IPS DF 19.7 (cell line): ENCODE results near the gene FLT3LG.
"Not testable (repeated sequence)": the region's sequence is repeated elsewhere in the genome, so short reads cannot be mapped to it uniquely, and the experiment has no call there.

Source experiments
- DNase-seq: peaks from one replicate; pipeline ENCODE4 v3.0.0-alpha.2; 2013; ENCODE audit warnings: low read depth, low spot score

The FLT3LG gene

DNA sequence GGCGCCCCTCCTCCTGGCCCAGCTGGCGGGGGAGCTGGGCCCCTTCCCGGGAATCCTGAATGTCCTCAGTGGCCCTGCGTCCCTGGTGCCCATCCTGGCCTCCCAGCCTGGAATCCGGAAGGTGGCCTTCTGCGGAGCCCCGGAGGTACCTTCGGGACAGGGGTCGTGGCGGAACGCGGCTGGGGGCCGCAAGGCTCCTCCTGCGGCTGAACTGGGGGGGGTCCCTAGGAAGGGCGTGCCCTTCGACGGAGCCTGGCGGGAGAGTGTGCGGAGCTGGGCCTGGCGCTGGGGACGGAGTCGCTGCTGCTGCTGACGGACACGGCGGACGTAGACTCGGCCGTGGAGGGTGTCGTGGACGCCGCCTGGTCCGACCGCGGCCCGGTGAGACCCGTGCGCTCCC lies 12.4 kb upstream of the FLT3LG start:
- no peak for DNase-seq

DNA sequence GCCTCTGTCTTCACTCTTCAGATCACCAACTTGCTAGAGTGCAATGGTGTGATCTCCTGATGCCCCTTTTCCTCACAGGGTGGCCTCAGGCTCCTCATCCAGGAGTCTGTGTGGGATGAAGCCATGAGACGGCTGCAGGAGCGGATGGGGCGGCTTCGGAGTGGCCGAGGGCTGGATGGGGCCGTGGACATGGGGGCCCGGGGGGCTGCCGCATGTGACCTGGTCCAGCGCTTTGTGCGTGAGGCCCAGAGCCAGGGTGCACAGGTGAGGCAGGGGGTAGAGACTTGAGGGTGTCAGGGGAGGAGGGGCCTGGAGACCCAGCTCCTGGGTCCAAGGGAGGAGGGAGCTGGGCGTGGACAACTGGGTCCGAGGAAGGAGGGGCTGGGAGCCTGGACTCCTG lies 11.5 kb upstream of the FLT3LG start:
- no peak for DNase-seq

GRCh38 chr19:49463960-49464740 lies 9.9 kb upstream of the FLT3LG start:
- no peak for DNase-seq

DNA sequence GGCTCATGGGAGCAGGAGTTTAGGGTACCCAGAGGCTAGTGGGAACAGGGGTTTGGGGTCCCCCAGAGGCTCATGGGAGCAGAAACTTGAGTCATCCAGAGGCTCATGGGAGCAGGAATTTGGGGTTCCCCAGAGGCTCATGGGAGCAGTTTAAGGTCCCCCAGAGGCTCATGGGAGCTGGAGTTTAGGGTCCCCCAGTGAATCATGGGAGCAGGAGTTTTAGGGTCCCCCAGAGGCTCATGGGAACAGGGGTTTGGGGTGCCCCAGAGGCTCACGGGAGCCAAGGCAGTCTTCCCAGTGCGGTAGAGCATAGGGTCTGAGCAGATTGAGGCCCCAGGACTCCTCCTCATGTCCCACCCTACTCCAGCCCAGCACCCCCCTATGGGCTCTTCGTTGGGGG lies 8.6 kb upstream of the FLT3LG start:
- DNase-seq, result no peak

- no peak for DNase-seq
These were observed 5.8 kb upstream of the FLT3LG start for GRCh38 chr19:49468199-49468598.

- peak; percentile 90 for DNase-seq
These were observed 5.1 kb upstream of the FLT3LG start for GRCh38 chr19:49468746-49469447.

GRCh38 chr19:49469828-49470614 lies 4.0 kb upstream of the FLT3LG start:
- no peak for DNase-seq

GRCh38 chr19:49470615-49470978 lies 3.4 kb upstream of the FLT3LG start:
- no peak for DNase-seq

- DNase-seq, result no peak
These were observed 1.1 kb upstream of the FLT3LG start for GRCh38 chr19:49472936-49473335.

DNA sequence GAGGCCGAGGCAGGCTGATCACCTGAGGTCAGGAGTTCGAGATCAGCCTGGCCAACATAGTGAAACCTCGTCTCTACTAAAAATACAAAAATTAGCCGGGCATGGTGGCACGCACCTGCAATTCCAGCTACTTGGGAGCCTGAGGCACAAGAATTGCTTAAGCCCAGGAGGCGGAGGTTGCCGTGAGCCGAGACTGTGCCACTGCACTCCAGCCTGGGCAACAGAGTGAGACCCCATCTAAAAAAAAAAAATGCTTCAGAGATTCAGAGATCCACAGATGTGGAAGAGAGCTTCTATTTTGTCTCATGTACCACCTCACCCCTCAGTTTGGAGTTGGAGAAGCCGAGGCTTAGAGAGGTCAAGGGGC lies 531 bp upstream of the FLT3LG start:
- not testable (repeated sequence) for DNase-seq

DNA sequence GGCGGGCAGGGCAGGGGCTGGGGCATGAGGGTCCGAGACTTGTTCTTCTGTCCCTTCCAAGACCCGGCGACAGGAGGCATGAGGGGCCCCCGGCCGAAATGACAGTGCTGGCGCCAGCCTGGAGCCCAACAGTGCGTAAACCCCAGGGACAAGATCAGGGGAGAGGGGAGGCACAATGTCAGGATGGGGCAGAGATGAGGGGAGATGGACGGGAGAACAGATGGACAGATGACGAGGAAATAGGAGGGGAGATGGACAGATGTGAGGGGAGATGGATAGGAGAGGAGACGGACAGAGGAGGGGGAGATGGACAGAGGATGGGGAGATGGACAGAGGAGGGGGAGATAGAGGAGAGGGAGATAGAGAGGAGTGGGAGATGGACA lies 518 bp downstream of the FLT3LG start:
- no peak for DNase-seq

GRCh38 chr19:49475191-49475917 lies 1.3 kb downstream of the FLT3LG start:
- no peak for DNase-seq

DNA sequence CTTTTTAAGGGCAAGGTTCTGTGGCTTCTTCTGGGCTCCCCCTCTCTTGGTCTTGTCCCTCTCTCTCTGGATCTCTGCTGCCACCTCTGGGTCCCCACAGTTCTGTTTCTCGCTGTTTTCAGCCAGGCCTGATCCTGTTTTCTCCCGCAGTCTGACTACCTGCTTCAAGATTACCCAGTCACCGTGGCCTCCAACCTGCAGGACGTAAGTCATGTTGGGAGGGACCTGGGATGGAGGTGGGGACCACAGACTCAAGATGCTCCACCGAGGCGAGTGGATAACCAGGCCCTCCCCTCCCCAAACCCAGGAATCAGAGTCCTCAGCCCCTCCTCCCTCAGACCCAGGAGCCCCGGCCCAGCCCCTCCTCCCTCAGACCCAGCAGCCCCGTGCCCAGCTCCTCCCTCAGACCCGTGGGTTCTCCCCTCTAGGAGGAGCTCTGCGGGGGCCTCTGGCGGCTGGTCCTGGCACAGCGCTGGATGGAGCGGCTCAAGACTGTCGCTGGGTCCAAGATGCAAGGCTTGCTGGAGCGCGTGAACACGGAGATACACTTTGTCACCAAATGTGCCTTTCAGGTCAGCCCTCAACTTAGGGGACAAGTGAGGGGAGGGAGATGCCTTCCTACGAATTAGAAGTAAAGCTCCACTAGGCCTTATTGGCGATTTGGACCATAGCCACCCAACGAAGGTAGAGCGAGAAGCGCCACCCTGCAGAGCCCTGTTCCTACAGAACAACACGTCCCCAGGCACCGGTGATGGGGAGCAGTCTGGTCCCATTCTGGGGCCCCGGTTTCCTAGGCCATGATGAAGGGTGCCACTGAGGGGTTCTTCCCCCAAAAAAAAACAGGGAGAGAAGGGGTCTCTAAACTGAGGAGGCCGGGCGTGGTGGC lies 2.2 kb downstream of the FLT3LG start:
- no peak for DNase-seq

GRCh38 chr19:49479975-49480628 lies 6.1 kb downstream of the FLT3LG start:
- DNase-seq, result no peak

GRCh38 chr19:49481020-49481683 lies 7.1 kb downstream of the FLT3LG start:
- no peak for DNase-seq

GRCh38 chr19:49486232-49486631 lies 12.2 kb downstream of the FLT3LG start:
- DNase-seq, result no peak

GRCh38 chr19:49486710-49487276 lies 12.8 kb downstream of the FLT3LG start:
- no peak for DNase-seq

GRCh38 chr19:49487277-49488045 lies 13.4 kb downstream of the FLT3LG start, which contains the start of gene RPL13A:
RPL13A (plus strand) TSS chr19:49487608; CDS start chr19:49487630, 22 bp downstream.
- DNase-seq, result peak; percentile 93
